Nucleus accumbens (tissue), 56 donors: ENCODE data around the gene THBS4.

Source experiments
- DNase-seq, 56 donors: peaks; one replicate each; lab custom pipeline; 2025; lab: John Stamatoyannopoulos, UW

THBS4 gene

GRCh38 chr5:80072103-80073073 is 37.2 kb downstream of the THBS4 start:
- DNase-seq = peak in 4 of 56 donors; percentile 10 to 24 (median 14)

GRCh38 chr5:80076131-80077050 is 41.2 kb downstream of the THBS4 start:
- no peak for DNase-seq

- DNase-seq = no peak
Observed at GRCh38 chr5:80077051-80077714, 42.0 kb downstream of the THBS4 start.

GRCh38 chr5:80078921-80079320 is 43.8 kb downstream of the THBS4 start:
- no peak for DNase-seq

- DNase-seq = no peak
Observed at GRCh38 chr5:80082281-80082680, 47.1 kb downstream of the THBS4 start.

- DNase-seq = peak in 52 of 56 donors; percentile 3 to 82 (median 51)
Observed at GRCh38 chr5:80082731-80083100, 47.6 kb downstream of the THBS4 start.

GRCh38 chr5:80083101-80083890 is 48.1 kb downstream of the THBS4 start:
- peak in 29 of 56 donors; percentile 7 to 48 (median 16) for DNase-seq

GRCh38 chr5:80090884-80091166 is 55.7 kb downstream of the THBS4 start:
- no peak for DNase-seq

- DNase-seq = peak in 15 of 56 donors; percentile 1 to 30 (median 14)
Observed at GRCh38 chr5:80091792-80092192, 56.6 kb downstream of the THBS4 start.

GRCh38 chr5:80092486-80093107 is 57.4 kb downstream of the THBS4 start:
- DNase-seq = no peak

GRCh38 chr5:80093796-80094195 is 58.6 kb downstream of the THBS4 start:
- no peak for DNase-seq

GRCh38 chr5:80094236-80094738 is 59.1 kb downstream of the THBS4 start:
- no peak for DNase-seq

GRCh38 chr5:80097451-80097850 is 62.3 kb downstream of the THBS4 start:
- DNase-seq = no peak

- no peak for DNase-seq
Observed at GRCh38 chr5:80101993-80102392, 66.8 kb downstream of the THBS4 start.

GRCh38 chr5:80103371-80103770 is 68.2 kb downstream of the THBS4 start:
- no peak for DNase-seq

- DNase-seq = no peak
Observed at GRCh38 chr5:80105698-80106439, 70.7 kb downstream of the THBS4 start.

- no peak for DNase-seq
Observed at GRCh38 chr5:80106916-80107315, 71.8 kb downstream of the THBS4 start.

- peak in 30 of 56 donors; percentile 2 to 73 (median 26) for DNase-seq
Observed at GRCh38 chr5:80109646-80110478, 74.7 kb downstream of the THBS4 start.
